HUES64 (cell line): ENCODE results near the gene MRPL16.

ENCODE experiments used
- H3K27ac ChIP-seq: 2 replicates; pipeline ENCODE4 v1.7.0; 2013; ENCODE audit warnings: low read depth, low read length, inconsistent platforms
- H3K27me3 ChIP-seq: 2 replicates; pipeline ENCODE4 v1.6.1; 2013; ENCODE audit warnings: mild to moderate bottlenecking, low read length; ENCODE audit not compliant: insufficient read depth
- H3K36me3 ChIP-seq: 2 replicates; pipeline ENCODE4 v1.6.1; 2013; ENCODE audit warnings: mild to moderate bottlenecking, low read length; ENCODE audit not compliant: insufficient read depth
- H3K4me1 ChIP-seq: 2 replicates; pipeline ENCODE4 v1.6.1; 2013; ENCODE audit warnings: mild to moderate bottlenecking, low read length, moderate library complexity; ENCODE audit not compliant: insufficient read depth
- H3K4me3 ChIP-seq: 2 replicates; pipeline ENCODE4 v1.5.1; 2013; ENCODE audit warnings: mild to moderate bottlenecking, low read length, moderate library complexity
- H3K9ac ChIP-seq: 2 replicates; pipeline ENCODE4 v1.6.1; 2013; ENCODE audit warnings: mild to moderate bottlenecking, low read depth, low read length
- H3K9me3 ChIP-seq: 2 replicates; pipeline ENCODE4 v1.6.1; 2013; ENCODE audit warnings: low read depth, low read length; ENCODE audit not compliant: insufficient read depth
- WGBS: fragments of 150-250, 120-280 bp; methylation state at CpG from one replicate; pipeline ENCODE4 v1.1.7; 2013; ENCODE audit warnings: missing lambda C conversion rate; 5-methylcytosine and 5-hydroxymethylcytosine counted together

The MRPL16 gene

GRCh38 chr11:59810911-59811259, 307 bp upstream of the MRPL16 start:
- WGBS = 22% methylated on average over 8 of the region's 8 CpGs

GRCh38 chr11:59807047-59807610, 3.4 kb downstream of the MRPL16 start:
- Histone ChIP-seq H3K36me3 (peaks cover 63% of the 10 kb centered on the region), H3K4me1 (peaks cover 9% of the 10 kb centered on the region), H3K9me3 (no peaks in the 10 kb centered on the region), H3K4me3 (no peak overlapping the region), H3K27me3 (no peaks in the 10 kb centered on the region), H3K9ac (no peak overlapping the region), H3K27ac (no peak overlapping the region)
- WGBS = 100% methylated on average over 1 of the region's 1 CpG

More at GRCh38 chr11:59810911-59811259, 307 bp upstream of the MRPL16 start:
- Histone ChIP-seq H3K4me1 (peaks cover 27% of the 10 kb centered on the region), H3K4me3 (peak overlapping the region; percentile 83), H3K36me3 (peaks cover 33% of the 10 kb centered on the region), H3K27me3 (no peaks in the 10 kb centered on the region), H3K27ac (peak overlapping the region; percentile 37; the same call in 1 of the 2 replicates), H3K9ac (peak overlapping the region; percentile 86; the same call in 1 of the 2 replicates), H3K9me3 (no peaks in the 10 kb centered on the region)

- no peaks in the 10 kb centered on the region for H3K9me3 ChIP-seq
- whole genome bisulfite sequencing = 96% methylated on average over 2 of the region's 2 CpGs
- no peak overlapping the region for H3K27ac ChIP-seq
- no peak overlapping the region for H3K9ac ChIP-seq
- H3K36me3 ChIP-seq = peaks cover 80% of the 10 kb centered on the region
- H3K27me3 ChIP-seq = no peaks in the 10 kb centered on the region
- H3K4me3 ChIP-seq = no peak overlapping the region
- H3K4me1 ChIP-seq = no peaks in the 10 kb centered on the region
Observed at GRCh38 chr11:59804061-59804460, 6.5 kb downstream of the MRPL16 start.

- H3K27ac ChIP-seq = no peak overlapping the region
- peaks cover 74% of the 10 kb centered on the region for H3K36me3 ChIP-seq
- H3K9me3 ChIP-seq = no peaks in the 10 kb centered on the region
- H3K4me1 ChIP-seq = no peaks in the 10 kb centered on the region
- H3K4me3 ChIP-seq = no peak overlapping the region
- 80% methylated on average over 4 of the region's 4 CpGs for WGBS
- H3K9ac ChIP-seq = no peak overlapping the region
- no peaks in the 10 kb centered on the region for H3K27me3 ChIP-seq
Observed at GRCh38 chr11:59802639-59803176, 7.9 kb downstream of the MRPL16 start.

- 79% methylated on average over 5 of the region's 5 CpGs for WGBS
- H3K27ac ChIP-seq = no peak overlapping the region
- no peak overlapping the region for H3K9ac ChIP-seq
- no peaks in the 10 kb centered on the region for H3K27me3 ChIP-seq
- H3K9me3 ChIP-seq = no peaks in the 10 kb centered on the region
- H3K36me3 ChIP-seq = peaks cover 74% of the 10 kb centered on the region
- no peaks in the 10 kb centered on the region for H3K4me1 ChIP-seq
- H3K4me3 ChIP-seq = no peak overlapping the region
Observed at GRCh38 chr11:59801981-59802638, 8.5 kb downstream of the MRPL16 start.

GRCh38 chr11:59801160-59801706, 9.3 kb downstream of the MRPL16 start:
- H3K27me3 ChIP-seq = no peaks in the 10 kb centered on the region
- no peak overlapping the region for H3K4me3 ChIP-seq
- H3K9me3 ChIP-seq = no peaks in the 10 kb centered on the region
- no peak overlapping the region for H3K27ac ChIP-seq
- no peak overlapping the region for H3K9ac ChIP-seq
- no peaks in the 10 kb centered on the region for H3K4me1 ChIP-seq
- peaks cover 74% of the 10 kb centered on the region for H3K36me3 ChIP-seq
- 96% methylated on average over 2 of the region's 2 CpGs for WGBS

- Histone ChIP-seq H3K4me3 (no peak overlapping the region), H3K9me3 (no peaks in the 10 kb centered on the region), H3K27me3 (no peaks in the 10 kb centered on the region), H3K9ac (no peak overlapping the region), H3K27ac (no peak overlapping the region), H3K36me3 (peaks cover 74% of the 10 kb centered on the region), H3K4me1 (no peaks in the 10 kb centered on the region)
- WGBS = 91% methylated on average over 7 of the region's 7 CpGs
Observed at GRCh38 chr11:59800390-59801025, 10.1 kb downstream of the MRPL16 start.

GRCh38 chr11:59794417-59794816, 16.2 kb downstream of the MRPL16 start:
- Histone ChIP-seq H3K4me3 (no peak overlapping the region), H3K27me3 (no peaks in the 10 kb centered on the region), H3K9me3 (no peaks in the 10 kb centered on the region), H3K27ac (no peak overlapping the region), H3K4me1 (no peaks in the 10 kb centered on the region), H3K9ac (no peak overlapping the region), H3K36me3 (peaks cover 94% of the 10 kb centered on the region)
- 93% methylated on average over 3 of the region's 3 CpGs for WGBS

GRCh38 chr11:59792507-59792906, 18.1 kb downstream of the MRPL16 start:
- H3K4me3 ChIP-seq = no peak overlapping the region
- H3K27me3 ChIP-seq = no peaks in the 10 kb centered on the region
- H3K27ac ChIP-seq = no peak overlapping the region
- H3K36me3 ChIP-seq = peaks cover 100% of the 10 kb centered on the region
- H3K9ac ChIP-seq = no peak overlapping the region
- no peaks in the 10 kb centered on the region for H3K4me1 ChIP-seq
- H3K9me3 ChIP-seq = no peaks in the 10 kb centered on the region
- 90% methylated on average over 1 of the region's 1 CpG for WGBS

- Histone ChIP-seq H3K4me3 (no peak overlapping the region), H3K9me3 (no peaks in the 10 kb centered on the region), H3K9ac (no peak overlapping the region), H3K36me3 (peaks cover 99% of the 10 kb centered on the region), H3K27ac (no peak overlapping the region), H3K27me3 (no peaks in the 10 kb centered on the region), H3K4me1 (no peaks in the 10 kb centered on the region)
- 96% methylated on average over 4 of the region's 4 CpGs for WGBS
Observed at GRCh38 chr11:59791639-59792038, 18.9 kb downstream of the MRPL16 start.

- 88% methylated on average over 3 of the region's 3 CpGs for WGBS
- peaks cover 74% of the 10 kb centered on the region for H3K36me3 ChIP-seq
- no peaks in the 10 kb centered on the region for H3K9me3 ChIP-seq
- no peak overlapping the region for H3K9ac ChIP-seq
- H3K4me3 ChIP-seq = no peak overlapping the region
- no peaks in the 10 kb centered on the region for H3K4me1 ChIP-seq
- no peak overlapping the region for H3K27ac ChIP-seq
- no peaks in the 10 kb centered on the region for H3K27me3 ChIP-seq
Observed at GRCh38 chr11:59787816-59788215, 22.8 kb downstream of the MRPL16 start.
